MM.1S (cell line): ENCODE data around the gene SLC7A1.

Experiments
- CTCF ChIP-seq: fragments of 300-600 bp; sonication (generic); IDR thresholded peaks from 2 replicates; pipeline ENCODE4 v1.5.1; 2016; ENCODE audit warnings: antibody characterized with exemption, low read length, mixed read lengths
- EZH2 ChIP-seq: fragments of 300-600 bp; sonication (generic); optimal IDR thresholded peaks from 2 replicates; pipeline ENCODE3; 2017; ENCODE audit warnings: low read depth, mild to moderate bottlenecking, antibody characterized with exemption, low read length, mixed read lengths
- EZH2phosphoT487 ChIP-seq: fragments of 300-600 bp; sonication (generic); IDR thresholded peaks from 2 replicates; pipeline ENCODE4 v1.6.1; 2018; ENCODE audit warnings: antibody characterized with exemption, low read length

- peak; percentile 73 for TF ChIP-seq CTCF
- no peak for TF ChIP-seq EZH2
- TF ChIP-seq EZH2phosphoT487 = no peak
These were observed 87.2 kb downstream of the SLC7A1 start for GRCh38 chr13:29508130-29508875.
